ENCODE data around the gene FSTL3.
"Not testable (repeated sequence)": the region's sequence is repeated elsewhere in the genome, so short reads cannot be mapped to it uniquely, and the experiment has no call there.

FSTL3 gene

GRCh38 chr19:686589-687297, 10.6 kb downstream of the FSTL3 start:
- no peak for DNase-seq

- no peak for DNase-seq
Observed at GRCh38 chr19:687569-688166, 11.5 kb downstream of the FSTL3 start.

- no peak for DNase-seq
Observed at GRCh38 chr19:688214-688613, 12.0 kb downstream of the FSTL3 start.

- DNase-seq: no peak
Observed at GRCh38 chr19:688992-689391, 12.8 kb downstream of the FSTL3 start.

GRCh38 chr19:690203-690602, 14.0 kb downstream of the FSTL3 start:
- no peak for DNase-seq

- no peak for DNase-seq
Observed at GRCh38 chr19:694481-695351, 18.5 kb downstream of the FSTL3 start.

GRCh38 chr19:695352-695949, 19.3 kb downstream of the FSTL3 start, which contains the start of gene PRSS57:
Gene PRSS57, minus strand, starts transcription at chr19:695452. Its CDS starts 22 bp downstream, at chr19:695430.
- DNase-seq: no peak

GRCh38 chr19:698529-698928, 22.3 kb downstream of the FSTL3 start:
- not testable (repeated sequence) for DNase-seq

- not testable (repeated sequence) for DNase-seq
Observed at GRCh38 chr19:699885-700284, 23.7 kb downstream of the FSTL3 start.

GRCh38 chr19:702847-703246, 26.7 kb downstream of the FSTL3 start:
- not testable (repeated sequence) for DNase-seq

GRCh38 chr19:703329-703650, 27.1 kb downstream of the FSTL3 start:
- DNase-seq: no peak

- no peak for DNase-seq
Observed at GRCh38 chr19:703651-704446, 27.7 kb downstream of the FSTL3 start.

GRCh38 chr19:704447-704741, 28.2 kb downstream of the FSTL3 start:
- DNase-seq: no peak

- no peak for DNase-seq
Observed at GRCh38 chr19:708154-709143, 32.3 kb downstream of the FSTL3 start, which contains the start of gene PALM. Gene PALM, plus strand, starts transcription at chr19:708935. Its CDS starts 212 bp downstream, at chr19:709147.

GRCh38 chr19:709196-709964, 33.2 kb downstream of the FSTL3 start:
- DNase-seq: no peak

- DNase-seq: no peak
Observed at GRCh38 chr19:709965-710571, 33.9 kb downstream of the FSTL3 start.

- DNase-seq: no peak
Observed at GRCh38 chr19:710767-711166, 34.6 kb downstream of the FSTL3 start.

- DNase-seq: no peak
Observed at GRCh38 chr19:711254-711653, 35.1 kb downstream of the FSTL3 start.

GRCh38 chr19:715347-715746, 39.2 kb downstream of the FSTL3 start:
- no peak for DNase-seq

Data from NCI-H446 treated with DMSO at 0.1 percent for 48 hours (cell line).